GM12892 (cell line): ENCODE results near the gene ZNF496.

ENCODE experiments used
- POLR2A ChIP-seq: IDR thresholded peaks from 2 replicates; pipeline ENCODE4 v1.6.1; 2011; ENCODE audit warnings: low read depth, low read length, control low read depth
- POLR2AphosphoS5 ChIP-seq: IDR thresholded peaks from 2 replicates; pipeline ENCODE4 v1.6.1; 2011; ENCODE audit warnings: low read depth, low read length, control low read depth

DNA sequence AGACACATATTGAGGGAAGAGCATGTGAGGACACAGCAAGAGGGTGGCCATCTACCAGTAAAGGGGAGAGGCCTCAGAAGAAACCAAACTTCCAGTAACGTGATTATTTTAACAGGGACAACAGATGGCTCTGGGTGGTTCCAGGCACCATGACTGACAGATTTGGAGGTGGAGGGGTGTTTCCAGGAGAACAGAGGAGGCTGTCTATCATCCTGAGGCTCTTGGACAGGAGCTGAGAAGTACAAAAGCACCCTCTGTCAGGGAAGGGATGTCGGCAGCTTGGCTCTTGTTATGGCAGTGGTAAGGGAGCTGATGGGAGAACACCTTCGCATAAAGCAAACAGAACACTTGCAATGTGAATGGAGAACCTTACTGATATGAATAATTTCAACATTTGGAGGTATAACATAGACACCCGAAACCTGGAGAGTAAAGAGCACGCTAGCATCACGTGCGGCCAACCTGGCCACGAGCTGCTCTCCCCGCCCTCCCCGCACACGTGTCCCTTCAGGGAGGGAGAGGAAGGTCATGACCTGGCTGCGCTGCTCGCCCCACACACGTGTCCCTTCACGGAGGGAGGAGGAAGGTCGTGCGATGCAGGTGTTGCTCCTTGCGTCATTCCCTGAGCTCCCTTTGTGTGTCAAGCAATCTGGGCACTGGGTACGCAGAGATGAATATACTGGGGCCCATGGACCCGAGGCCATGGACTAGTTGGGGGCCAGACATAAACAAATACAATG is 46.8 kb upstream of the ZNF496 start:
- no peak for TF ChIP-seq POLR2AphosphoS5
- no peak for TF ChIP-seq POLR2A
